Hepatocyte (in vitro differentiated cells): ENCODE results near the gene PTPRN2. TPM values are rescaled to one million over a fixed set of nuclear protein-coding genes. Genes with fewer than 3 reads are reported as not detected.

Experiments used
- DNase-seq: peaks from one replicate; pipeline ENCODE4 v3.0.0-alpha.2; 2016; ENCODE audit warnings: low spot score
- H2AFZ ChIP-seq: fragments of 200-600 bp; sonication (generic); 2 replicates; pipeline ENCODE4 v1.6.0; 2016; ENCODE audit warnings: antibody characterized with exemption, mild to moderate bottlenecking
- H3K27ac ChIP-seq: fragments of 200-600 bp; sonication (generic); 2 replicates; pipeline ENCODE4 v1.5.1; 2016; ENCODE audit warnings: mild to moderate bottlenecking
- H3K27me3 ChIP-seq: fragments of 200-600 bp; sonication (generic); 2 replicates; pipeline ENCODE4 v1.6.1; 2016
- H3K36me3 ChIP-seq: fragments of 200-600 bp; sonication (generic); replicated peaks from 2 replicates; pipeline ENCODE4 v1.5.1; 2016; ENCODE audit warnings: low read depth; ENCODE audit not compliant: insufficient read depth
- H3K4me1 ChIP-seq: fragments of 200-600 bp; sonication (generic); 2 replicates; pipeline ENCODE4 v1.5.1; 2016; ENCODE audit warnings: mild to moderate bottlenecking, moderate library complexity; ENCODE audit not compliant: insufficient read depth
- H3K4me2 ChIP-seq: fragments of 200-600 bp; sonication (generic); 2 replicates; pipeline ENCODE4 v1.6.0; 2016
- H3K4me3 ChIP-seq: fragments of 200-600 bp; sonication (generic); 2 replicates; pipeline ENCODE4 v1.5.1; 2016; ENCODE audit warnings: mild to moderate bottlenecking
- H3K79me2 ChIP-seq: fragments of 200-600 bp; sonication (generic); 2 replicates; pipeline ENCODE4 v1.6.0; 2017; ENCODE audit warnings: mild to moderate bottlenecking
- H3K9me2 ChIP-seq: fragments of 200-600 bp; sonication (generic); replicated peaks from 2 replicates; pipeline ENCODE4 v1.6.0; 2017; ENCODE audit warnings: mild to moderate bottlenecking; ENCODE audit not compliant: insufficient read depth
- H3K9me3 ChIP-seq: fragments of 200-600 bp; sonication (generic); 2 replicates; pipeline ENCODE4 v1.5.1; 2016; ENCODE audit warnings: low read depth, mild to moderate bottlenecking
- H4K20me1 ChIP-seq: fragments of 200-600 bp; sonication (generic); 2 replicates; pipeline ENCODE4 v1.6.0; 2016; ENCODE audit warnings: mild to moderate bottlenecking; ENCODE audit not compliant: insufficient read depth, poor library complexity, severe bottlenecking
- CTCF ChIP-seq: fragments of 200-600 bp; sonication (generic); IDR thresholded peaks from 2 replicates; pipeline ENCODE4 v1.5.1; 2016; ENCODE audit warnings: antibody characterized with exemption, mild to moderate bottlenecking; ENCODE audit not compliant: poor library complexity
- EZH2 ChIP-seq: fragments of 200-600 bp; sonication (generic); IDR thresholded peaks from 2 replicates; pipeline ENCODE4 v1.6.1; 2016; ENCODE audit warnings: antibody characterized with exemption, mild to moderate bottlenecking, borderline replicate concordance
- EZH2phosphoT487 ChIP-seq: fragments of 200-600 bp; sonication (generic); IDR thresholded peaks from one replicate; pipeline ENCODE4 v1.6.1; 2018; ENCODE audit warnings: antibody characterized with exemption, mild to moderate bottlenecking, low read depth, moderate library complexity; ENCODE audit not compliant: unreplicated experiment, severe bottlenecking
- WGBS: methylation state at CpG from one replicate; pipeline ENCODE4 v1.1.6; 2016; ENCODE audit warnings: low lambda C conversion rate; ENCODE audit errors: missing lambda C conversion rate; 5-methylcytosine and 5-hydroxymethylcytosine counted together
- polyA plus RNA-seq: library from polyadenylated mRNA; unstranded; fragments of >200 nt; fragmentation: Nextera tagmentation; extraction: Ambion mirVana; gene quantifications from 2 replicates; pipeline ENCODE4 v1.2.1, GENCODE V29; 2016
- total RNA-seq: library from RNA; depleted of rRNA; stranded (reverse); fragments of >200 nt; gene quantifications from 2 replicates; pipeline ENCODE4 v1.2.3, GENCODE V29; 2014

Gene PTPRN2
- total and polyA plus RNA-seq, 2 experiments from 2014 or later, result 2.1 to 3.3 TPM

- no peaks in the 10 kb centered on the region for H3K9me2 ChIP-seq
- TF ChIP-seq EZH2phosphoT487 (no peak), EZH2 (no peak), CTCF (no peak)
- no peaks in the 10 kb centered on the region for H3K36me3 ChIP-seq
- WGBS, result 80% methylated on average over 10 of the region's 16 CpGs
- no peak overlapping the region for H2AFZ ChIP-seq
- H3K27ac ChIP-seq, result no peak overlapping the region
- no peaks in the 10 kb centered on the region for H4K20me1 ChIP-seq
- no peak overlapping the region for H3K4me2 ChIP-seq
- H3K79me2 ChIP-seq, result no peaks in the 10 kb centered on the region
- no peak for DNase-seq
- no peaks in the 10 kb centered on the region for H3K27me3 ChIP-seq
- H3K4me1 ChIP-seq, result peaks cover 7% of the 10 kb centered on the region
- no peaks in the 10 kb centered on the region for H3K9me3 ChIP-seq
- H3K4me3 ChIP-seq, result no peak overlapping the region
Measured at GRCh38 chr7:158393926-158394625, 193.5 kb downstream of the PTPRN2 start.

- TF ChIP-seq CTCF (no peak), EZH2phosphoT487 (no peak), EZH2 (no peak)
- H3K79me2 ChIP-seq, result no peaks in the 10 kb centered on the region
- H4K20me1 ChIP-seq, result no peaks in the 10 kb centered on the region
- H3K4me1 ChIP-seq, result peaks cover 7% of the 10 kb centered on the region
- H3K4me3 ChIP-seq, result no peak overlapping the region
- H3K9me3 ChIP-seq, result no peaks in the 10 kb centered on the region
- H3K27ac ChIP-seq, result no peak overlapping the region
- H3K36me3 ChIP-seq, result no peaks in the 10 kb centered on the region
- H2AFZ ChIP-seq, result no peak overlapping the region
- H3K4me2 ChIP-seq, result no peak overlapping the region
- H3K27me3 ChIP-seq, result no peaks in the 10 kb centered on the region
- 81% methylated on average over 10 of the region's 11 CpGs for WGBS
- no peaks in the 10 kb centered on the region for H3K9me2 ChIP-seq
- no peak for DNase-seq
Measured at GRCh38 chr7:158392251-158392650, 195.4 kb downstream of the PTPRN2 start.

- Histone ChIP-seq H3K27ac (no peak overlapping the region), H2AFZ (no peak overlapping the region), H3K9me3 (no peaks in the 10 kb centered on the region), H3K9me2 (no peaks in the 10 kb centered on the region), H3K27me3 (no peaks in the 10 kb centered on the region), H3K4me2 (no peak overlapping the region), H3K4me3 (no peak overlapping the region), H4K20me1 (no peaks in the 10 kb centered on the region), H3K36me3 (no peaks in the 10 kb centered on the region), H3K79me2 (no peaks in the 10 kb centered on the region), H3K4me1 (peaks cover 4% of the 10 kb centered on the region)
- TF ChIP-seq EZH2phosphoT487 (no peak), EZH2 (no peak), CTCF (no peak)
- WGBS, result 97% methylated on average over 4 of the region's 4 CpGs
- DNase-seq, result no peak
Measured at GRCh38 chr7:158391541-158391940, 196.1 kb downstream of the PTPRN2 start.
